Naive thymus-derived CD8-positive, alpha-beta T cell (primary cell): ENCODE results near the gene MCM10. TPM values are rescaled to one million over a fixed set of nuclear protein-coding genes. Genes with fewer than 3 reads are reported as not detected.
"Not testable (repeated sequence)": the region's sequence is repeated elsewhere in the genome, so short reads cannot be mapped to it uniquely, and the experiment has no call there.

Experiments
- ATAC-seq, 2 donors: fragments of 150-1000 bp; cut with Tn5 transposase in 1 of 2; sonication (Bioruptor Pico), chemical (Tn5 transposase) in 1 of 2; 1 replicate in 1 of 2; 2 replicates in 1 of 2; pipeline ENCODE4 v1.10.0; 2021; ENCODE audit warnings: mild to moderate bottlenecking in 2 of 2, moderate library complexity in 2 of 2
- POLR2A ChIA-PET: fragments of 350-600 bp; sonication (Branson Sonifier 250); formaldehyde crosslinking; loops from one replicate; lab custom pipeline; 2021; ENCODE audit warnings: antibody characterized with exemption; lab: Charles Lee
- DNase-seq, 10 donors: peaks; one replicate each; pipeline versions ENCODE4 v3.0.0 to v3.0.0-alpha.2; 2020 to 2022
- H3K27ac Mint-ChIP-seq, 10 donors: one replicate each; pipeline ENCODE4 v1.8.0; 2020 to 2022; ENCODE audit warnings: mild to moderate bottlenecking in 10 of 10, mixed read lengths in 10 of 10, moderate library complexity in 4 of 10, inconsistent platforms in 1 of 10
- H3K27me3 Mint-ChIP-seq, 5 donors: one replicate each; pipeline ENCODE4 v1.8.0; 2021 to 2022; ENCODE audit warnings: mixed read lengths in 5 of 5
- H3K36me3 Mint-ChIP-seq, 3 donors: one replicate each; pipeline ENCODE4 v1.8.0; 2020 to 2022; ENCODE audit warnings: mixed read lengths in 3 of 3, mild to moderate bottlenecking in 2 of 3, inconsistent platforms in 1 of 3
- H3K4me1 Mint-ChIP-seq, 4 donors: one replicate each; pipeline ENCODE4 v1.8.0; 2021 to 2022; ENCODE audit warnings: mixed read lengths in 4 of 4
- H3K4me3 Mint-ChIP-seq, 10 donors: one replicate each; pipeline ENCODE4 v1.8.0; 2020 to 2022; ENCODE audit warnings: mild to moderate bottlenecking in 10 of 10, mixed read lengths in 10 of 10, moderate library complexity in 6 of 10, inconsistent platforms in 1 of 10
- H3K9me3 Mint-ChIP-seq, 9 donors: one replicate each; pipeline ENCODE4 v1.8.0; 2020 to 2022; ENCODE audit warnings: mixed read lengths in 9 of 9, mild to moderate bottlenecking in 3 of 9, inconsistent platforms in 1 of 9, moderate library complexity in 1 of 9
- polyA plus RNA-seq, 3 donors: library from polyadenylated mRNA; unstranded; fragments of 300-500 nt; fragmentation: Illumina TruSeq; gene quantifications; one replicate each; pipeline ENCODE4 v1.2.3, GENCODE V29; 2021
- total RNA-seq, 8 experiments: library from RNA in 2 of 8; stranded (reverse) in 2 of 8; gene quantifications; one replicate each; pipeline ENCODE4 v1.2.3 and lab custom pipeline; 2021 to 2026

MCM10 gene
- total and polyA plus RNA-seq, 5 experiments from 2014 or later: 0.34 TPM; not detected in 4

- no peak for ATAC-seq
- Mint-ChIP-seq H3K27me3 (no peaks in the 10 kb centered on the region), H3K36me3 (peaks cover 30 to 62% (median 61%) of the 10 kb centered on the region in 3 donors), H3K27ac (peak overlapping the region in 1 of 10 donors; percentile 6), H3K9me3 (peaks cover 7 to 20% (median 12%) of the 10 kb centered on the region in 9 donors), H3K4me3 (no peak overlapping the region), H3K4me1 (no peaks in the 10 kb centered on the region)
- POLR2A ChIA-PET: no interaction called here
- DNase-seq: no peak
These were observed 20.6 kb upstream of the MCM10 start for GRCh38 chr10:13140627-13141190.

- Mint-ChIP-seq H3K9me3 (peaks cover 9 to 45% (median 19%) of the 10 kb centered on the region in 9 donors), H3K27me3 (no peaks in the 10 kb centered on the region), H3K4me1 (no peaks in the 10 kb centered on the region), H3K27ac (no peak overlapping the region), H3K4me3 (no peak overlapping the region), H3K36me3 (peaks cover 34 to 49% (median 36%) of the 10 kb centered on the region in 3 donors)
- DNase-seq (no peak), ATAC-seq (no peak)
- POLR2A ChIA-PET: no interaction called here
These were observed 17.6 kb upstream of the MCM10 start for GRCh38 chr10:13143766-13144165.

GRCh38 chr10:13144814-13145213 is 16.5 kb upstream of the MCM10 start:
- ATAC-seq: no peak
- Mint-ChIP-seq H3K27me3 (no peaks in the 10 kb centered on the region), H3K36me3 (peaks cover 29 to 45% (median 33%) of the 10 kb centered on the region in 3 donors), H3K4me1 (no peaks in the 10 kb centered on the region), H3K27ac (no peak overlapping the region), H3K9me3 (peaks cover 9 to 55% (median 20%) of the 10 kb centered on the region in 9 donors), H3K4me3 (no peak overlapping the region)
- no peak for DNase-seq
- POLR2A ChIA-PET: no interaction called here

- peaks cover 9 to 68% (median 23%) of the 10 kb centered on the region in 9 donors for H3K9me3 Mint-ChIP-seq
- no peak for DNase-seq
- POLR2A ChIA-PET: no interaction called here
- no peak overlapping the region for H3K4me3 Mint-ChIP-seq
- H3K27me3 Mint-ChIP-seq: no peaks in the 10 kb centered on the region
- no peak overlapping the region for H3K27ac Mint-ChIP-seq
- H3K36me3 Mint-ChIP-seq: peaks cover 16 to 29% (median 28%) of the 10 kb centered on the region in 3 donors
- ATAC-seq: no peak
- H3K4me1 Mint-ChIP-seq: no peaks in the 10 kb centered on the region
These were observed 15.0 kb upstream of the MCM10 start for GRCh38 chr10:13146379-13146778.

GRCh38 chr10:13147161-13147560 is 14.2 kb upstream of the MCM10 start:
- Mint-ChIP-seq H3K36me3 (peaks cover 15 to 29% (median 28%) of the 10 kb centered on the region in 3 donors), H3K27me3 (no peaks in the 10 kb centered on the region), H3K9me3 (peaks cover 9 to 68% (median 23%) of the 10 kb centered on the region in 9 donors), H3K4me3 (no peak overlapping the region), H3K27ac (no peak overlapping the region), H3K4me1 (no peaks in the 10 kb centered on the region)
- ATAC-seq (no peak), DNase-seq (no peak)
- POLR2A ChIA-PET: no interaction called here

- Mint-ChIP-seq H3K9me3 (peaks cover 0 to 32% (median 7%) of the 10 kb centered on the region in 9 donors), H3K4me3 (no peak overlapping the region), H3K36me3 (peaks cover 0 to 11% (median 6%) of the 10 kb centered on the region in 3 donors), H3K4me1 (no peaks in the 10 kb centered on the region), H3K27ac (no peak overlapping the region), H3K27me3 (peaks cover 0 to 9% (median 3%) of the 10 kb centered on the region in 5 donors)
- DNase-seq (no peak), ATAC-seq (no peak)
- POLR2A ChIA-PET: no interaction called here
These were observed 9.1 kb upstream of the MCM10 start for GRCh38 chr10:13152296-13152695.

- H3K4me3 Mint-ChIP-seq, DNase-seq, H3K9me3 Mint-ChIP-seq, ATAC-seq, H3K27ac Mint-ChIP-seq, POLR2A ChIA-PET, H3K4me1 Mint-ChIP-seq, H3K36me3 Mint-ChIP-seq: not testable (repeated sequence)
- H3K27me3 Mint-ChIP-seq: peaks cover 0 to 12% (median 4%) of the 10 kb centered on the region in 5 donors
These were observed 5.5 kb upstream of the MCM10 start for GRCh38 chr10:13155860-13156259.

GRCh38 chr10:13158401-13158800 is 3.0 kb upstream of the MCM10 start:
- Mint-ChIP-seq H3K4me1 (peaks cover 11 to 18% (median 14%) of the 10 kb centered on the region in 4 donors), H3K36me3 (peaks cover 0 to 5% (median 4%) of the 10 kb centered on the region in 3 donors), H3K27ac (peak overlapping the region; percentile 5 to 88 (median 82)), H3K9me3 (peaks cover 0 to 3% (median 0%) of the 10 kb centered on the region in 9 donors), H3K4me3 (peak overlapping the region; percentile 30 to 86 (median 64)), H3K27me3 (peaks cover 3 to 12% (median 4%) of the 10 kb centered on the region in 5 donors)
- DNase-seq: peak in 2 of 10 donors; percentile 19 to 33
- no peak for ATAC-seq
- POLR2A ChIA-PET: no interaction called here

- DNase-seq: peak in 1 of 10 donors; percentile 4
- no peaks in the 10 kb centered on the region for H3K9me3 Mint-ChIP-seq
- H3K27ac Mint-ChIP-seq: peak overlapping the region in 4 of 10 donors; percentile 45 to 85 (median 51)
- peaks cover 0 to 12% (median 3%) of the 10 kb centered on the region in 5 donors for H3K27me3 Mint-ChIP-seq
- H3K4me1 Mint-ChIP-seq: peaks cover 11 to 18% (median 14%) of the 10 kb centered on the region in 4 donors
- POLR2A ChIA-PET: interaction anchor here (0.5 to 2.4 kb wide), 6 partner anchors 53 to 817 kb away, joined by 4 to 16 read pairs (median 4); partner anchors contain the start of gene PHYH
- no peaks in the 10 kb centered on the region for H3K36me3 Mint-ChIP-seq
- peak overlapping the region; percentile 71 to 93 (median 90) for H3K4me3 Mint-ChIP-seq
- ATAC-seq: no peak
These were observed 506 bp downstream of the MCM10 start for GRCh38 chr10:13161857-13162271.

GRCh38 chr10:13163859-13164258 is 2.5 kb downstream of the MCM10 start:
- ATAC-seq: no peak
- H3K27ac Mint-ChIP-seq: no peak overlapping the region

GRCh38 chr10:13165177-13165576 is 3.8 kb downstream of the MCM10 start:
- DNase-seq (no peak), ATAC-seq (no peak)
- no peak overlapping the region for H3K27ac Mint-ChIP-seq
- H3K4me3 Mint-ChIP-seq: no peak overlapping the region
- peaks cover 0 to 4% (median 0%) of the 10 kb centered on the region in 5 donors for H3K27me3 Mint-ChIP-seq
- H3K9me3 Mint-ChIP-seq: no peaks in the 10 kb centered on the region
- POLR2A ChIA-PET: no interaction called here
- H3K4me1 Mint-ChIP-seq: peaks cover 11 to 18% (median 13%) of the 10 kb centered on the region in 4 donors
- no peaks in the 10 kb centered on the region for H3K36me3 Mint-ChIP-seq

More at GRCh38 chr10:13163859-13164258, 2.5 kb downstream of the MCM10 start:
- Mint-ChIP-seq H3K27me3 (peaks cover 0 to 4% (median 0%) of the 10 kb centered on the region in 5 donors), H3K9me3 (no peaks in the 10 kb centered on the region), H3K4me1 (peaks cover 11 to 18% (median 13%) of the 10 kb centered on the region in 4 donors), H3K4me3 (no peak overlapping the region), H3K36me3 (no peaks in the 10 kb centered on the region)
- DNase-seq: no peak
- POLR2A ChIA-PET: no interaction called here

- no peaks in the 10 kb centered on the region for H3K4me1 Mint-ChIP-seq
- no peaks in the 10 kb centered on the region for H3K27me3 Mint-ChIP-seq
- no peaks in the 10 kb centered on the region for H3K36me3 Mint-ChIP-seq
- no peak overlapping the region for H3K4me3 Mint-ChIP-seq
- H3K9me3 Mint-ChIP-seq: no peaks in the 10 kb centered on the region
- POLR2A ChIA-PET: no interaction called here
- no peak overlapping the region for H3K27ac Mint-ChIP-seq
- DNase-seq (no peak), ATAC-seq (no peak)
These were observed 6.2 kb downstream of the MCM10 start for GRCh38 chr10:13167568-13167967.

- no peaks in the 10 kb centered on the region for H3K36me3 Mint-ChIP-seq
- ATAC-seq (no peak), DNase-seq (no peak)
- no peaks in the 10 kb centered on the region for H3K9me3 Mint-ChIP-seq
- POLR2A ChIA-PET: interaction anchor here (0.6 kb wide), 1 partner anchor 9 kb away, joined by 4 read pairs; no protein-coding TSS in a partner anchor
- H3K27ac Mint-ChIP-seq: no peak overlapping the region
- no peaks in the 10 kb centered on the region for H3K27me3 Mint-ChIP-seq
- H3K4me3 Mint-ChIP-seq: no peak overlapping the region
- no peaks in the 10 kb centered on the region for H3K4me1 Mint-ChIP-seq
These were observed 7.4 kb downstream of the MCM10 start for GRCh38 chr10:13168781-13169180.
